T47D (cell line): ENCODE results near the gene C2CD2L.
"Not testable (repeated sequence)": the region's sequence is repeated elsewhere in the genome, so short reads cannot be mapped to it uniquely, and the experiment has no call there.

ENCODE experiments used
- DNase-seq, 2 experiments: peaks; one replicate each; pipeline versions ENCODE4 v3.0.0 to v3.0.0-alpha.2; 2011 to 2012; ENCODE audit warnings: low read depth in 1 of 2, low spot score in 1 of 2
- JUND ChIP-seq: IDR thresholded peaks from 2 replicates; pipeline ENCODE4 v1.6.1; 2012; ENCODE audit warnings: low read depth
- in situ Hi-C: cut with HindIII; loops from 2 replicates; pipeline ENCODE4 v1.10.0; 2016; ENCODE audit warnings: low sequenced_read_pairs, low pct_unique_long_range_greater_than_20kb

C2CD2L gene

DNA sequence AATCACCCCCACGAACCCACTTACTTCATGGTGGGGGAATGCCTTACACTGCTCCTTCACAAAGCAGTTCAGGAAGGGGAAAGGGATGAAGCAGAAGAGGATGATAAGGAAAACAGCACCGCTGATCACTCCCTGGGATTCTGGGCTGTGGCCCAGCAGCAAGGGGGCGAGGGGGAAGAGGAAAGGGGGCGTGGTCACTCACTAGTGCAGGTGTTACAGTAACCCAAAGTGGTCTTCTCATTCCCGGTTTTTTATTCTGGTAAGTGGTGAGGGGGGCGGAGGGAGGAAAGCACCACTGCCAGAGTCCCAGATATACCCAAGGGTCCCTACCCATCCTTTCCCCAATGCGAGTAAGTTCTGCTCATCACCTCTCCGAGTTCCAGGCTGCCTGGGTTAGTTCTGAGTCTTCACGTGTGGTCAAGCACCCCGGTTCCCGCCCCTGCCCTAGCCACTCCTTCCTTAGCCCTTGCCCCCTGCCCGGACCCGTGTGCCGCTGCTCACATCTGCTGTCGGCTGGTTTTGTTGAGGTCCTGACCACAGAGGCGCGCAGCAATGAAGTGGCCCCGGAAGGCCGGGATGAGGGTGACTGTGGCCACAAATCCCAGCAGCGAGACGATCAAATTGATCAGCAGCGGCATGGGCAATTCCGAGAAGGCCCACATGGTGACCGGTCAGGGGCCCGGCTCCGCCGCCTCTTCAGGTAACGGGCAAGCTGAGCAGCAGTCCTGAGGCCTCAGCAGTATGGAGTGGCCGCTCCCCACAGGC is 6.0 kb upstream of the C2CD2L start:
- DNase-seq, result no peak
- in situ Hi-C loops, result no loop called here
- TF ChIP-seq JUND, result no peak

DNA sequence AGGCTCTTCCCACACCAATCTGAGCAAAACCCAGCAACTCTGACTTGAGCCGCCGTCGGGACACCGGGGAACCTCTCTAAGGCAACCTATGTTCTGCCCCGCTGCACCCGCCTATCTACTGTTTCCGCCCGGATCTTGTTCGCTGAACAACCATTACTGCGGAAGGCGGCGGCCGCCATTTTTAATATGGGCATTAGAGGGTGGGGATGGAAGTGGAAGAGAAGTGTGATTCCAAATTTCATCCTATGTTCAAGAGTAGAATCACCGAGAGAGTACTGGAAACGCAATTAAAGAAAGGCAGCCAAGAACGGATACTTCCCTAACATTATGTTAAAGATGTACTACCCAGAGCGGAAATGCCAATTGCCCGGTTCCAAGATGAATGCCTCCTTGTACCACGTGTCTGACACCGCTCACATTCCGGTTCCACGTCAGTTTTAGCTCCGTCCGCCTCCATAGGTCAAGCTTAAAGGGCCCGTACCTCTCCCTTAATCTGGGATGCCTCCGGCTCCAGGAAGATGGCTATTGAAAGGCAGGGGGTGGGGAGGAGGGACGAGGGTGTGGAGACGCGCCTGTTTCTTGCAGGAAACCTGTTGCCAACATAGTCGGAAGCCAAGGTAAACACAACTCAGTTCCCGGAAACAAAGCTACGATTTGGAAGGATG is 5.3 kb upstream of the C2CD2L start, which contains the start of gene DPAGT1:
Gene DPAGT1, minus strand, starts transcription at position 95 of the 665 bp plus-strand sequence. CDS start 198 bp downstream, outside the sequence.
- in situ Hi-C loops, result no loop called here
- peak; percentile 76 to 100 for DNase-seq
- TF ChIP-seq JUND, result no peak

DNA sequence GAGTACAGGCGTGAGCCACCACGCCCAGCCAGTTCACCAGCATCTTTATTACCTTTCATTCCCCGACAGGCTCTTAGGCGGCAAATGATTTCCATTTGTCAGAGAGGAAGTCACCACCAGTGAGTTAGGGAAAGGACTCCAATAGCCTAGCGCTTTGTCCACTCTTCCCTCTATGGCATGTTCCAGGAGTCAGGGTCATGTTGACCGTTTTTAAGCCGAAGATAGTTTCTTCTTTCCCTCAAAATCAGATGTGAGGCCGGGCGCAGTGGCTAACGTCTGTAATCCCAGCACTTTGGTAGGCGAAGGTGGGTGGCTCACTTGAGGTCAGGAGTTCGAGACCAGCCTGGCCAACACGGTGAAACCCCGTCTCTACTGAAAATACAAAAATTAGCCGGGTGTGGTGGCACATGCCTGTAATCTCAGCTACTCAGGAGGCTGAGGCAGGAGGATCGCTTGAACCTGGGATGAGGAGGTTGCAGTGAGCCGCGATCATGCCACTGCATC is 3.9 kb upstream of the C2CD2L start:
- DNase-seq, result peak in 1 of 2 experiments; percentile 56
- in situ Hi-C loops, result not testable (repeated sequence)

DNA sequence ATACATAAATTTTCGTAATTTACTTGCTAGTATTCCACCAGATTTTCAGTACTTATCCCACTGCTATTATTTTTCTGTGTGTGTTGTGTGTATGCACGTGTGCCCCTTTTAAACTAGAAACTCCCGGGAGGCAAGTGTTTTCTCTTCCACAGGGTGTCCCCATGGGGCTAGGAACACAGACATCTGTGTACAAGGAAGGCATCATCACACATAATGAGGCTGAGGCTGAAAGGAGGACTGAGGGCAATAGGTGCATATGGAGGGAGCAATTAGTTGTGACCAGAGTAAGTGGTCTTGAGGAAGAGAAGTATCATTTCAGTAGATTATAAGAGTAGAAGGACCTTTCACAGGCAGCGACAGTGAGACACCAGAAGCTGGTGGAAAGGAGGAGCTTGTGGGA is 3.4 kb upstream of the C2CD2L start:
- in situ Hi-C loops, result no loop called here
- peak in 1 of 2 experiments; percentile 75 for DNase-seq
- no peak for TF ChIP-seq JUND

DNA sequence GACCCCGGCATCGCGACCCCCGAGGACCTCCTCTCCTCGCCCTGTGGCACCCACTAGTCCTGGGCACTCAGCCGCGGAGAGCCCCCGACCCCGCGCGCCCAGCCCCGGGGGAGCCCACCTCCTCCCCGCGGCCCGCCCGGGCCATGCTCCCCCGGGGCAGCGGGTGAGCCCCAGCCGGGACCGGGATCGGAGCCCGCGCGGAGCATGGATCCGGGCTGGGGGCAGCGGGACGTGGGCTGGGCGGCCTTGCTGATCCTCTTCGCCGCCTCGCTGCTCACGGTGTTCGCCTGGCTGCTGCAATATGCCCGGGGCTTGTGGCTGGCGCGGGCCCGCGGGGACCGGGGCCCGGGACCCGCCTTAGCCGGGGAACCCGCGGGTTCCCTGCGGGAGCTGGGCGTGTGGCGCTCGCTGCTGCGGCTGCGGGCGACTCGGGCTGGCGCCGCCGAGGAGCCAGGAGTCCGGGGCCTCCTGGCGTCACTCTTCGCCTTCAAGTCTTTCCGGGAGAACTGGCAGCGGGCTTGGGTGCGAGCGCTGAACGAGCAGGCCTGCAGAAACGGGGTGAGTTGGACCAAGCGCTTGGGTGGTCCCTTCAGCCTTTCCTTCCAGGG is 498 bp downstream of the C2CD2L start:
- DNase-seq, result peak in 1 of 2 experiments; percentile 32
- TF ChIP-seq JUND, result no peak
- in situ Hi-C loops, result no loop called here

DNA sequence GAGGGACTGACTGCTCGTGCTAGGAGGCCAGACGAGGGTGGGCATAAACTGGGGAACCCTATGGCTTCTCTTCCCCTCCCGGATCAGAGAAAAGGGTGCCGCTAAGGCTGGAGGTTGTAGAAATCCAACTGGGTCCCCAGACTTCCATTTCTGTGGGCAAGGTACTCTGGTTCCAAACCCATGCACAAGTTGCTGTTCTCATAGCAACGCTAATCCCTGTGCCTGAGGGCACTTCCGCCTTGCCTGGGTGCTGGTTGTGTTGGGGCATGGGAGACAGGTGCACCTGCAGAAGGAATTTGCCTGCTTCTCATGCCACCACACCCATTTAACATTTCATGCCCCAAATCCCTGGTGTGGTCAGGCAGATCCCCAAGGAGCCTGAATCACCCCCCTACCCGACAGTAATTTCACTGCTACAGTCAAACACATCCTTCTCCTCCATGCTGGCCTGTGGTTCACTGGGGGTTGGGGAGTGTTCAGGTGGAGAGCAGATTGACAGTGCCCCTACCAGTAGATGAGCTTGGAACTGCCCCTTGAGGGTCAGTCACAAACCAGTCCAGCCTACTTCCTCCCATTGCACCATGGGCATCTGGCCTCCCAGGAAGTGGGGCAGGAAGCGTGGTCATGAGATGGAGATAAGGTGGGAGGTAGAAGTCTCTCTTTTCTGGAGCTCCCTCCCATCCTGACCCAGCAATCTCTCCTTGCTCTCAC is 1.2 kb downstream of the C2CD2L start:
- TF ChIP-seq JUND, result no peak

DNA sequence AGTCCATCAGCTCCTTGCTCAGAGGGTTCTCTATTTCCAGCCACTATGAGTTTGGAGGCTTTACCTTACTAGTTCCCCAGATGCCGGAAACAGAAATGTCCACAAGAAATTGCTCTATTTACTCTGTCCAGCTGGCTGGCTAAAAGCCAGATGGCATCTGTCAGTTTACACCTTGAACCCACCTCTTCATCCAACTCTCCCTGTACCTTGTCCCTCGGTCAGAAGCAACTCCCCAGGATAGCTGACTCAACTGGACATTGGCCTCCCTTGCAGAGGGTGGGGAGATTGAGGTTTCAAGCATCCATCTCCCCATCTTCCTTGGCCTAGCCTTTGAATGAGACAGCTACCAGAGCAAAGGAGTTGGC is 1.7 kb downstream of the C2CD2L start:
- DNase-seq, result no peak
- TF ChIP-seq JUND, result no peak
- in situ Hi-C loops, result no loop called here

More for the DNA sequence above, 1.2 kb downstream of the C2CD2L start:
- in situ Hi-C loops, result no loop called here
- peak; percentile 94 to 97 for DNase-seq

DNA sequence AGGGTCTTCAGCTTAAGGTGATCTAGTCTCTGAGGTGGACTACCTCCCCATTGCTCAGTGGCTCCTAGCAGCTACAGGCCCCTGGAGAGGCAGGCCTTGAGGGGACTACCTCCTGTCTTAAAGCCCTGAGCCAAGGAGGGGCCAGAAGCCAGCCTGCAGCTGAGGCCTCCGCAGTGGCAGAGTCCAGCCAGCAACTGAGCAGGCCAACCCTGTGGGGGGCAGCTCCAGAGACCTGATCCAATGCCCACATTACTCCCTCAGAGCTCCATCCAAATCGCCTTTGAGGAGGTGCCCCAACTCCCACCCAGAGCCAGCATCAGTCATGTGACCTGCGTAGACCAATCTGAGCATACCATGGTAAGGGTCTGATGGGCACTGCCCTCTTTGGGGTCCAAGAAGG is 2.7 kb downstream of the C2CD2L start:
- in situ Hi-C loops, result no loop called here
- no peak for DNase-seq
- TF ChIP-seq JUND, result no peak

DNA sequence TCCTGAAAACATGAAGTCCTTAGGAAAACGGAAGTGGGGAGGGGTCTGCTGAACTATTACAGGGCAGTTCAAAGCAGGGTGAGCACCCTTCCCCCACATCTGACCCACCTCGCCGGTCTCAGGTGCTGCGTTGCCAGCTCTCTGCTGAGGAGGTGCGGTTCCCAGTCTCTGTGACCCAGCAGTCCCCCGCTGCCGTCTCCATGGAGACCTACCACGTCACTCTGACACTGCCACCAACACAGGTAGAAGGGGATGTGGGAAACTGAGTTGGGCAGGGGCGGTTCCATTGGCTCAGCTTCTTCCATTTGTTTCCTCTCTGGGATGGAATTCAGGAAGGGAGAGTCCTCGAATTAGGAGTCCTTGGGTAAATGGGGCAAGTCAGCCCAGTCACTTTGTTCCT is 3.3 kb downstream of the C2CD2L start:
- no peak for TF ChIP-seq JUND
- in situ Hi-C loops, result no loop called here
- DNase-seq, result no peak

DNA sequence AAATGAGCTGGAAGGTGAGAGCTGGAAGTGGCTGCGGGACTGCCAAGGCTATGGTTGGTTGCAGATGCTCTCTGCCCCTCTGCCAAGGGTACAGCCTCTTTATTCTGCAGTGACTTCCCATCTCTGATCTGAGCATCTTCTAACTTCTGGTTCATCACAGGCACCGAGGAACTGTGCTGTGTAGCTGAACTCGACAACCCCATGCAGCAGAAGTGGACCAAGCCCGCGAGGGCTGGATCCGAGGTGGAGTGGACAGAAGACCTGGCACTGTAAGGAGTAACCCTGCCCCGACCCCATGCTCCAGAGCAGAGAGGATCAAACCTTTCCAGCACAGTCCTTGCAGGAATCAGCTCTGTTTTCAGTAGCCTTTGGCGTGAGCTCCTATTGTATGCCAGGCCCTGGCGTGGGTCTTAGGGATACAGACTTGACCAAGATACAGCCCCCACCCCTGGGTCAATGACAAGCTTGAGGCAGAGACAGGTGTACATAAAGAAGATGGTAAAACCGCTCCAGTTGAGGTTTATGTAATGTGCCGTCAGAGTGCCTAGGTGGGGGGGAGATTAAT is 4.3 kb downstream of the C2CD2L start:
- in situ Hi-C loops, result no loop called here
- no peak for TF ChIP-seq JUND
- no peak for DNase-seq

DNA sequence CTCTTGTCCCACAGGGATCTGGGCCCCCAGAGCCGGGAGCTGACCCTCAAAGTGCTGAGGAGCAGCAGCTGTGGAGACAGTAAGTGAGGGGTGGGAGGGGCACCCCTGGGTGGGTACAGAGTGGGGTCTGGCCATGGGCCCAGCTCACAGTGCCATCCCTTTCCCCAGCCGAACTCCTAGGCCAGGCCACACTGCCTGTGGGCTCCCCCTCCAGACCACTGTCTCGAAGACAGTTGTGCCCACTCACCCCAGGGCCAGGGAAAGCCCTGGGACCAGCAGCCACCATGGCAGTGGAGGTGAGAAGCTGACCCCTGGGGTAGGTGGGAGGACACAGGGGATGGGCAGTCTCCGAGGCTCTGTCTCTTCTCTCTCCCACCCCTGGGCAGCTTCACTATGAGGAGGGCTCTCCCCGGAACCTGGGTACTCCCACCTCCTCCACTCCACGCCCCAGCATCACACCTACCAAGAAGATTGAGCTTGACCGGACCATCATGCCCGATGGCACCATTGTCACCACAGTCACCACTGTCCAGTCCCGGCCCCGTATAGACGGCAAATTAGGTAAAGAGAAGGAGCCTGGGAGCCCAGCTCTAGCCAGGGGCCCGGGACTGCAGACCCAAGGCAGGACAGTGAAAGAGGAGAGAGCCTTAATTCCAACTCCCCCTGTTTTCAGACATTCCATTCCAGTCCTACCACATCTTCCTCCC is 5.3 kb downstream of the C2CD2L start:
- no peak for DNase-seq
- TF ChIP-seq JUND, result no peak
- in situ Hi-C loops, result no loop called here

DNA sequence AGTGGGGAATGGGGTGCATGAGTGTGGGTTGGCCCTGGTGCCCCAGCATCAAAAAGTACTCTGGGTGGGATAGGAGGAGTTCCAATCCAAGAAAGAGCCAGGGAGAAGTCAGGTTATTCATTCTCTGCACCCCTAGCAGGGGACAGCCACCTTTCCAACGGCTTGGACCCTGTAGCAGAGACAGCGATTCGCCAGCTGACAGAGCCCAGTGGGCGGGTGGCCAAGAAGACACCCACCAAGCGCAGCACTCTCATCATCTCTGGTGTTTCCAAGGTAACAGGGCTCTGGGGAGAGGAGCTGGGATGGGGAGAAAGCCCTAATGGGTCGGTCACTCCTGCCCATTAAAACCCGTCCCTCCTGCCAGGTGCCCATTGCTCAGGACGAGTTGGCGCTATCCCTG is 6.6 kb downstream of the C2CD2L start:
- in situ Hi-C loops, result no loop called here
- TF ChIP-seq JUND, result no peak
- no peak for DNase-seq
